ENCODE data around the gene CPTP.
"Not testable (repeated sequence)": the region's sequence is repeated elsewhere in the genome, so short reads cannot be mapped to it uniquely, and the experiment has no call there.

Gene CPTP

GRCh38 chr1:1306661-1307260, 17.8 kb upstream of the CPTP start:
- no peak for DNase-seq (ENCODE audit: low read depth)

GRCh38 chr1:1307261-1307922, 17.2 kb upstream of the CPTP start:
- DNase-seq (ENCODE audit: low read depth) = no peak

GRCh38 chr1:1307923-1308755, 16.5 kb upstream of the CPTP start, which contains the start of the genes ACAP3 and PUSL1:
TSS of gene ACAP3 (minus strand) at chr1:1307930. CDS start at chr1:1307815, 115 bp downstream.
TSS of gene PUSL1 (plus strand) at chr1:1308597. CDS start at chr1:1308644, 47 bp downstream.
- DNase-seq (ENCODE audit: low read depth) = peak; percentile 83

- no peak for DNase-seq (ENCODE audit: low read depth)
Measured at GRCh38 chr1:1308756-1309250, 15.8 kb upstream of the CPTP start.

- no peak for DNase-seq (ENCODE audit: low read depth)
Measured at GRCh38 chr1:1309251-1310108, 15.1 kb upstream of the CPTP start.

- DNase-seq (ENCODE audit: low read depth) = no peak
Measured at GRCh38 chr1:1310109-1310385, 14.6 kb upstream of the CPTP start.

GRCh38 chr1:1310476-1311053, 14.0 kb upstream of the CPTP start:
- no peak for DNase-seq (ENCODE audit: low read depth)

GRCh38 chr1:1311107-1312104, 13.2 kb upstream of the CPTP start:
- no peak for DNase-seq (ENCODE audit: low read depth)

- DNase-seq (ENCODE audit: low read depth) = no peak
Measured at GRCh38 chr1:1312450-1313314, 11.9 kb upstream of the CPTP start.

- no peak for DNase-seq (ENCODE audit: low read depth)
Measured at GRCh38 chr1:1313500-1314236, 10.9 kb upstream of the CPTP start.

GRCh38 chr1:1314237-1314586, 10.4 kb upstream of the CPTP start:
- DNase-seq (ENCODE audit: low read depth) = no peak

- no peak for DNase-seq (ENCODE audit: low read depth)
Measured at GRCh38 chr1:1314678-1315335, 9.8 kb upstream of the CPTP start.

- no peak for DNase-seq (ENCODE audit: low read depth)
Measured at GRCh38 chr1:1315435-1315954, 9.1 kb upstream of the CPTP start.

- DNase-seq (ENCODE audit: low read depth) = not testable (repeated sequence)
Measured at GRCh38 chr1:1316199-1316598, 8.4 kb upstream of the CPTP start.

- no peak for DNase-seq (ENCODE audit: low read depth)
Measured at GRCh38 chr1:1317420-1317819, 7.2 kb upstream of the CPTP start.

GRCh38 chr1:1318131-1318652, 6.4 kb upstream of the CPTP start:
- no peak for DNase-seq (ENCODE audit: low read depth)

GRCh38 chr1:1318777-1319645, 5.6 kb upstream of the CPTP start:
- no peak for DNase-seq (ENCODE audit: low read depth)
